Activated CD8-positive, alpha-beta memory T cell treated with anti-CD3 and anti-CD28 coated beads, Interleukin-2, amount 50 U/mL, for 4 hours (primary cell): ENCODE data around the gene SMIM41.

ENCODE experiments used
- DNase-seq: peaks from one replicate; pipeline ENCODE4 v3.0.0-alpha.2; 2020

Gene SMIM41

DNA sequence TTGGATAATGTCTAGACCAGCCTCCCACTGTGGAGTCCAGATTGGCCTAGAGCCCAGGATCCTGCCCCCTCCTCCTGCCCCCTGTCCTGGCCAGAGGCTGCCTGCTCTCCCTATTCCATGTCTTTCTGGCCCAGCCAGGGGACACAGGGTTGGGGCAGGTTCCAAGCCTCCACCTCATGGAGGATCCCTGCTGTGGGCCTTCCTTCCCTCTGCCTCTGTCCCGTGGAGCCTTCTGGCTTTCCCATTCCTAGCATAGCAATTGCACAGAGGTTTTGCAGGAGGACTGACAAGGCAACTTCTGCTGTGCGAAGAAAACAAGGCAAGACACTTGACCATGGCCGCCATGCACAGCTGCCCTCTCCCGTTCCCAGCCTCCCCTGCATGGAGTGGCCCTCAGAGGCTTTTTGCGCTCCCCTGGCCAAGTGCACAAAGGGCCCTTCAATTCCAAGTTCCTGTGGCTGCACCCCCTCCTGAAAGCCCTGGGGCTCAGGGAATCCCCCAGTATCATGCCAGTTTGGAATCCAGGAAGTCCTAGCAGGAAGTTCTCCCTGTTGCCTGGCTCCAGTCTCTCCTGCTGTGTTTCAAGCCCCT lies 70.2 kb downstream of the SMIM41 start:
- DNase-seq: no peak

DNA sequence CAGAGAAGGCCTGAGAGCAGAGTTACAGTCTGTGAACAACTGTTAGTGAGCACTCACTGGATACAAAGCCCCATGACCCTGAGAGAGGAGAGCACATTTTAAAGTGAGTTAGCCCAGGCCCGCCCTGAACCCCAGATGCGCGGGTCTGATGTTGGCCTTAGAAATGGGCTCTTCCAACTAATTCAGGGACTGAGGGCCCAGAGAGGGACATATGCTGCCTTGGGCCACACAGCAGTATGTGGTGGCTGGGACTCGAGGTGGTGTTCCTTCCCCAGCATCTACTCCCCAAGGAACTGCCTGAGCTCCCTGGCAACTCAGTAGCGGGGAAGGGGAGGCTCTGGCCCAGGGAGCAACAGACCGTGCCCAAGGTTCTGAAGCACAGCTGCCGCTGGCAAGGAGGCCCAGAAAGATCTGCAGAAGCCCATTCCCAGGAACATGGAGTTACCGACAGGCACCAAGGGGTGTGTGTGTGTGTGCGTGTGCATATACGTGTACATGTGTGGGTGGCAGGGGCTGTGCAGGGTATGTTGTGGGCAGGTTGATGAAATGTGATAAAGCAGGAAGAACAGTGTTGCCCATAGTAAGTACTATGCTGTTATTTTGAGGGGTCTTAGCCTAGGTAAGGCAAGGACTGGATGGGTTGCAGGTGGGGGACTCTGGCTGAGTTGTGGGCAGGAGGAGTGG lies 71.8 kb downstream of the SMIM41 start:
- no peak for DNase-seq

DNA sequence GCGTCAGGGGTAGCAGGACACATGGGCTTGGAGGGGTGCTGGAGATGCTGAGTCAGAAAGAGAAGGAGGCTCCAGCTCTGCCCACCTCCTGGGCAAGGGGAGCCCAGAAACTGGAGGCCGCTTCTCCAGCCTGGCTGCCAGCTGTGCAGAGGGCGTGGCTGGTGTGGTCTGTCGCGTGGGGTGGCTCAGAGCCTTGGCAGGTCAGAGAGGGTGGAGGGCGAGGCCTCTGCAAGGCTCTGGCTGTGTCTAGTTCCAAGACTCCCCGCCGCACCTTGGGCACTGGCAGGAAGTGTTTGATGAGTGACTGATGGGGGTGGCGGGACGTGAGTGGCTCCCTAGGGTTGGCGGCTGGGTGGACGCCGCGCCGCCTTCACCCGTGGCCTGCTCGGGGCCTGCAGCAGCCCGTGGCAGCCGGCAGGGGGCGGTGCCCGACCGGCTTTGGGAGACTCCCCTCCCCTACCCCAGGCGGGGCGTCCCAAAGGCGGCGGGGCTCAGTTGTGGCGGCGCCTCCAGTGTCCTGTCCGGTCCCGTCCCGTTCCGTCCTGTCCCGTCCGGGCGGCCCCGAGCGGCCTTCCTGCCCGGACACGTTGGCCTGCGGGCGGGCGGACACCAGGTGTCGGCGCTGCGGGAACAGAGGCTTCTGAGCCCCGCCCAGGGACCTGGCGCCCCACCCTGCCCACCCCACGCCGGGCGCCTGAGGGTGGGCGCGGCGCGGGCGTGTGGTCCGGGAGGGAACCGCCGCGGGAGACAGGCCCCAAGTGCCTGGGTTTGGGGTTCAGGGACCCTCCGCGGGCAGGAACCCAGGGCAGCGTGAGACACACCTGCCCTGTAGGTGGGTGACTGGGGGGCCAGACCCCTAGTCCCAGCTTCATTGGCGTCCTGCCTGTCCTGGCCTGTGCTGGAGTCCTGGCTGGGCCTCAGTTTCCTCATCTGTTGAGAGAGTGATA lies 72.6 kb downstream of the SMIM41 start:
- DNase-seq: peak; percentile 68

DNA sequence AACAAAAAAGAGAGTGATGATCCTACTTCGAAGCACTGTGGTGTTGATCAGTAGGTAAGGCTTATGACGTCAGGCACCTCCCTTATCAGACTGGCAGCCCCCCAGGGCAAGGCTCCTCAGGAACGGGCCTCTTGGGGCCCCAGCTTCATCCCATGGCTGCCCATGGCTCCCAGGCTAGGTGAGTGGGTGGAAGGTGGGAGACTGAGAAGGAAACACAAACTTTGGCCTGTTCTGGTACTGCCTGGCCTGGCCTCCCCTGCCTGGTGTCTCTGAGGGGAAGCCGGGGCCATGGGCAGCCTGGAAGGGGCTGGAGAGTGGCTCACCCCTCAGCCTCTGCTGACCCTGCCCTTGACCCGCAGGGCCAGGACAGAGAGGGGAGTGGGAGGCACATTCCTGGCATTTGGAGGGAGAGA lies 73.4 kb downstream of the SMIM41 start:
- no peak for DNase-seq

DNA sequence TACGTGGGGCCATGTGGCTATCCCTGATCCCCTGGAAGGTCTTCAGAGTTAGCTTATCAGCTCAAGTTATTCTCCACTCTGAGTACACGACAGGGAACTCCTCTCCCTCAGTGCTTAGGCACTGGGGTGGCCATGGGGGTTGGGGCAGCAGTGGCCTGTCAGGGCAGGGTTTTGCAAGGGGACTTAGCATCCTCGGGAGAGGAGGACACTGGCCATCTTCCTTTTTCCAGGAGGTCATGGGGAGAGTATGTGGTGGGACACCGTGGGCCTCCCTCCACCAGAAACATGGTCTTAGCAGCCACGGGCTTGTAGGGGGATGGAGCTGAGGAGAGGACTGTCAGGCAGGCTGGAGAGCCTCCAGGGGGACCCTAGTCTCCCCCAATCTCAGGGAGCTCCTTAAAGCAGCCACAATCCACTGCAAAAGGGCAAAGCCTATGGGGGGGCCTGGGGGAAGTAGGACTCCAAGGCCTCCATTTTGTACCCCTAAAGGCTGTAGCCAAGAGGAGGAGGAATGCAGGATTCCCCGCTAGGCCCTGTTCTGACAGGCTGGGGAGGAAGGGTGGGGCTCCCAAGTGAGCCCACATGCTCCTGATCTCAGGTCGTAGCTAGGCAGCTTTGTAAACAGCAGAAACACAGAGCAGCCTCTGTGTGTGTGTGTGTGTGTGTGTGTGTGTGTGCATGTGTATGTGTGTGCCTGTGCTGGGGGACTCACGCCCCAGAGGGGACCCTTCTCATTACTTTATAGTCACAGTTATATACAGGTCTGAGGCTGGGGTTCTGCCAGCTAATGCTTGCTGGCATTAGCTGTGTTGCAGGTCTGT lies 75.8 kb downstream of the SMIM41 start:
- DNase-seq: no peak

DNA sequence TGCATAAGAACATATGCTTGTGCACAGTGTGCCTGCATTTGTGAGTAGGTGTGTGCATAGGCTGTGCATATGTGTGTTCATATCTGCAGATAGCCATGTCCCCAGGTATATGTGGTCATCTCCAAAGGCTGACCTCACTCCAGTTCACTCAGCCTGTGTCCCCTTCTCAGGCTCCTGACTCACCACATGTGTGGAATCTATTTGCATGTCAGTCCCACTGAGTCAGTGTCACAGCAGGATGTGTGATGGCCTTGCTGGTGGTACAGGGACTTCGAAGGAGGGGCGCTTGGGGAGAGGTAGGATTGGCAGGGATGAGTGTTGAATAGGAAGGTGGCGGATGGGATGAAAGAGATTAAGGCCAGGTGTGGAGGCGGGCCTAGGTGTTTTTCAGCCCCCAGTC lies 76.8 kb downstream of the SMIM41 start:
- DNase-seq: no peak

DNA sequence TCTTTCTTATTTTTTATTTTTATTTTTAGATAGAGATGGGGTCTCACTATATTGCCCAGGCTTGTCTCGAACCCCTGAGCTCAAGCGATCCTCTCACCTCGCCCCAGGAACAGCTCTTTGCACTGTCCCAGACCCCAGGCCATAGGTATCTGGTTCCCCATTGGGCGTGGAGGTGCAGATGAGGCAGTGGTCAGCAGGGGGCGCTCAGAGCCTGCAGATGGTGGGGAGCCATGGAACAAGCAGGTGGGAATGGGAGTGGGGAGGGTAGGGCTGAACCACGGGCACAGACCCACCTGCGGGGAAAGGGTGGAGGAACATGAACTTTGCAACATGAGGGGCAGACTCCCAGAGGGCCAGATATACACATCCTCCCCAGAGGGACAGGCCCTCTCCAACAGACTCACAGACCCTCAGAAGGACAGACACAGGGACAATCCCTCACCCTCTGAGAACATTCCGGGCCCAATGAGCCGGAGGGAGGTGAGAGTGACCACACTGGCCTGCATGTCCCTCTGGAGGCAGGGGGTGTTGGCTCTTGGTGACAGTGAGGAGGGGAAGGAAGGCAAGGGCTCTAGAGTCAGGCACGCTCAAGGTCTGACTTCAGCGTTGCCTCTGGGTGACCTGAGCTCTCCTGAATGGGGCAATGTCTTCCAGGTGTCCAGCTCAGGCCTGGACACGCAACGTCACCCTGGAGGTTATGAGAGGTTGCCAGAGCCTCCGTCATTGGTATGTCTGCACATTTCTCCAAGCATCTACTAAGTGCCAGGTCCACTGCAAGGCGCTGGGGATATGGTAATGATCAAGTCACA lies 77.5 kb downstream of the SMIM41 start:
- peak; percentile 68 for DNase-seq

DNA sequence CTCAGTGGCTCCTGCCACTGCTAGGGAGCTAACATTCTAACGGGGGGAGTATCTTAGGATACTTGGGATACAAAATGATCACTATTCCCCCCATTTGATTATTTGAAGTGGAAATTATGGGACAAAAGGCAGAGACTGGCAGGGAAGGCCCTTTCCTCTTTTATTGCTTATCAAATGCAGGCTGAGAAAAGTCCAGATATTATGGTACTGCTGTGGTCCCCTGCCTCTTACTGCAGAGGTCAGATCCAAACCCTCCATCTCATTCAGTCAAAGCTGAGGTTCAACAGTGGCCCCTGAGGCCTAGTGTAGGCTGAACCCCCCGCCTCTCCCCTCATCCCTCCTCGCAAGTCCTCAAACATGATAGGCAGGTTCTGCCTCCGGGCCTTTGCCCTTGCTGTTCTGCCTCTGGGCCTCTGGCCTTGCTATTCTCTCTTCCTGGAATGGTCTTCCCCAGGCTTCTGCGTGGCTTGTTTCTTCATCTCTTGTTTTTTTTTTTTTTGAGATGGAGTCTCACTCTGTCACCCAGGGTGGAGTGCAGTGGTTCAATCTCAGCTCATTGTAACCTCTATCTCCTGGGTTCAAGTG lies 78.2 kb downstream of the SMIM41 start:
- DNase-seq: no peak
